22Rv1 (cell line): ENCODE results near the gene MINDY2.

Source experiments
- ZFX ChIP-seq: fragments of 450-650 bp; IDR thresholded peaks from 2 replicates; pipeline ENCODE4 v1.6.1; 2017; ENCODE audit warnings: antibody characterized with exemption, borderline replicate concordance
- TF ChIP-seq, protein P1 (sequence below): fragments of 450-650 bp; IDR thresholded peaks from 2 replicates; pipeline ENCODE4 v1.5.1; 2017; ENCODE audit warnings: mild to moderate bottlenecking

DNA sequence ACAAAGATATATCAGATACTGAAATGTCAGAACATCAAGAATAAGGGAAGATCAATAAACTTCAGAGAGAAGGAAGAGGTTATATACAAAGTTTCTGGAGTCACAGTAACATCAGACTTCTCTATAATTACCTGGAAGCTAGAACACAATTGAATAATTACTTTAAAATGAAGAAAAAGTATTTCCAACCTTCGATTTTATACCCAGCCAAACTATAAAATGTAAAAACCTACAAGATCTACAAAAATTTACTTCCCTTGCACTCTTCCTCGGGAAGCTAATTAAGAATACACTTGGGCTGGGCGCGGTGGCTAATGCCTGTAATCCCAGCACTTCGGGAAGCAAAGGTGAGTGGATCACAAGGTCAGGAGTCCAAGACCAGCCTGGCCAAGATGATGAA lies 6.6 kb upstream of the MINDY2 start:
- TF ChIP-seq, protein P1, sequence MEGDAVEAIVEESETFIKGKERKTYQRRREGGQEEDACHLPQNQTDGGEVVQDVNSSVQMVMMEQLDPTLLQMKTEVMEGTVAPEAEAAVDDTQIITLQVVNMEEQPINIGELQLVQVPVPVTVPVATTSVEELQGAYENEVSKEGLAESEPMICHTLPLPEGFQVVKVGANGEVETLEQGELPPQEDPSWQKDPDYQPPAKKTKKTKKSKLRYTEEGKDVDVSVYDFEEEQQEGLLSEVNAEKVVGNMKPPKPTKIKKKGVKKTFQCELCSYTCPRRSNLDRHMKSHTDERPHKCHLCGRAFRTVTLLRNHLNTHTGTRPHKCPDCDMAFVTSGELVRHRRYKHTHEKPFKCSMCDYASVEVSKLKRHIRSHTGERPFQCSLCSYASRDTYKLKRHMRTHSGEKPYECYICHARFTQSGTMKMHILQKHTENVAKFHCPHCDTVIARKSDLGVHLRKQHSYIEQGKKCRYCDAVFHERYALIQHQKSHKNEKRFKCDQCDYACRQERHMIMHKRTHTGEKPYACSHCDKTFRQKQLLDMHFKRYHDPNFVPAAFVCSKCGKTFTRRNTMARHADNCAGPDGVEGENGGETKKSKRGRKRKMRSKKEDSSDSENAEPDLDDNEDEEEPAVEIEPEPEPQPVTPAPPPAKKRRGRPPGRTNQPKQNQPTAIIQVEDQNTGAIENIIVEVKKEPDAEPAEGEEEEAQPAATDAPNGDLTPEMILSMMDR: no peak
- no peak for TF ChIP-seq ZFX
